ENCODE results near the gene ZNF460.

DNA sequence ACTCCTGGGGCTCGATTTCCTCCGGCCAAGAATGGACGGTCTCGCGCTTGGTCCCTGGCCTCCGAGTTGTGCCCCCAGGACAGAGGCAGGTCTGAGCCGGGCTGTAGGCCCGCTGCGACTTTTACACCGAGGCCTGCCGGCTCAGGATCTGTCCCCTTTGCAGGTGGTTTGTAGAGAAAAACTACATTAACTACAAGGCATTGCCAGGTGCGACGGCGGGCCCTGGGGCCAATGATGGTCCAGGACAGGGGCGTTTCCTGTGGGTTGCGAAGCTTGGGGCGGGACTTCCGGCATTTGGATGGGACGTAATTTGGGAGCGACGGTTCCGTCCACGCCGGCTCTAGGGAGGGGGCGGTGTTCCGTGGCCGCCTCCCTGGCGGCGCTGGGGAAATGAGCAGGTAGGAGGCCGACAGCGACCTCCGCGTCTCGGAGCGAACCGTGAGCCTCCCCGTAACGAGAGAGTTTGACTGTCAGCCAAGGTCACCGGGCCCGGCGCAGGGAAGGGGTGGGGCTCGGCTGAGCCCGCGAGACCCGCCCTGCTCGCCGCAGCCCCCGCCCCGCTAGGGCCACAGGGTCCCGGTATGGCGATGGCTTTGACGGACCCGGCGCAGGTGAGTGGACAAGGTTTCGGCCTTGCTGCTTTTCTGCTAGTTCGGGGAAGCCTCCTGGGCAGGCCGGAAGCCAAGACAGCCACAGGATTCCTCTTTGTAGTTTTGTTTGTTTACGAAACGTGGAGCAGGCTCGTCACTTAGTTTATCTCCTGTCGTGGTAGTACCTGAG lies 39.8 kb upstream of the ZNF460 start, which contains the start of gene ZNF805:
- TF ChIP-seq, protein P1, sequence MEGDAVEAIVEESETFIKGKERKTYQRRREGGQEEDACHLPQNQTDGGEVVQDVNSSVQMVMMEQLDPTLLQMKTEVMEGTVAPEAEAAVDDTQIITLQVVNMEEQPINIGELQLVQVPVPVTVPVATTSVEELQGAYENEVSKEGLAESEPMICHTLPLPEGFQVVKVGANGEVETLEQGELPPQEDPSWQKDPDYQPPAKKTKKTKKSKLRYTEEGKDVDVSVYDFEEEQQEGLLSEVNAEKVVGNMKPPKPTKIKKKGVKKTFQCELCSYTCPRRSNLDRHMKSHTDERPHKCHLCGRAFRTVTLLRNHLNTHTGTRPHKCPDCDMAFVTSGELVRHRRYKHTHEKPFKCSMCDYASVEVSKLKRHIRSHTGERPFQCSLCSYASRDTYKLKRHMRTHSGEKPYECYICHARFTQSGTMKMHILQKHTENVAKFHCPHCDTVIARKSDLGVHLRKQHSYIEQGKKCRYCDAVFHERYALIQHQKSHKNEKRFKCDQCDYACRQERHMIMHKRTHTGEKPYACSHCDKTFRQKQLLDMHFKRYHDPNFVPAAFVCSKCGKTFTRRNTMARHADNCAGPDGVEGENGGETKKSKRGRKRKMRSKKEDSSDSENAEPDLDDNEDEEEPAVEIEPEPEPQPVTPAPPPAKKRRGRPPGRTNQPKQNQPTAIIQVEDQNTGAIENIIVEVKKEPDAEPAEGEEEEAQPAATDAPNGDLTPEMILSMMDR (conservative IDR thresholded peaks at IDR 0.05 in 1 of 2, IDR thresholded peaks at IDR 0.05 in 1 of 2; ENCODE audit: low read depth in 1 of 2, low read length in 2 of 2) = no peak
- TF ChIP-seq EZH2 (IDR thresholded peaks at IDR 0.05; ENCODE audit: low read length, missing control alignments) = no peak

Measured in fibroblast of lung (primary cell).